ENCODE results near the gene DNAJB1.
"Not testable (repeated sequence)": the region's sequence is repeated elsewhere in the genome, so short reads cannot be mapped to it uniquely, and the experiment has no call there.

Gene DNAJB1

GRCh38 chr19:14517840-14518505 lies at the start of gene DNAJB1:
DNAJB1 (minus strand) TSS chr19:14518397; CDS start chr19:14518349, 48 bp downstream.
- DNase-seq = no peak

- DNase-seq = no peak
These were observed 48.9 kb upstream of the DNAJB1 start for GRCh38 chr19:14567079-14567478.

GRCh38 chr19:14566712-14567077 lies 48.5 kb upstream of the DNAJB1 start:
- no peak for DNase-seq

GRCh38 chr19:14565765-14566711 lies 47.8 kb upstream of the DNAJB1 start:
- no peak for DNase-seq

- no peak for DNase-seq
These were observed 47.1 kb upstream of the DNAJB1 start for GRCh38 chr19:14565298-14565679.

- not testable (repeated sequence) for DNase-seq
These were observed 46.6 kb upstream of the DNAJB1 start for GRCh38 chr19:14564652-14565297.

GRCh38 chr19:14563989-14564651 lies 45.9 kb upstream of the DNAJB1 start:
- DNase-seq = no peak

- DNase-seq = no peak
These were observed 45.4 kb upstream of the DNAJB1 start for GRCh38 chr19:14563590-14563926.

GRCh38 chr19:14562660-14563589 lies 44.7 kb upstream of the DNAJB1 start:
- DNase-seq = no peak

GRCh38 chr19:14561847-14562351 lies 43.7 kb upstream of the DNAJB1 start:
- DNase-seq = no peak

- DNase-seq = no peak
These were observed 43.1 kb upstream of the DNAJB1 start for GRCh38 chr19:14561249-14561648.

GRCh38 chr19:14560776-14561108 lies 42.5 kb upstream of the DNAJB1 start:
- DNase-seq = no peak

GRCh38 chr19:14559916-14560775 lies 41.9 kb upstream of the DNAJB1 start:
- DNase-seq = no peak

- no peak for DNase-seq
These were observed 40.3 kb upstream of the DNAJB1 start for GRCh38 chr19:14558370-14559066.

- DNase-seq = peak; percentile 53
These were observed 38.5 kb upstream of the DNAJB1 start for GRCh38 chr19:14556662-14557188.

GRCh38 chr19:14555918-14556661 lies 37.9 kb upstream of the DNAJB1 start:
- no peak for DNase-seq

- peak; percentile 57 for DNase-seq
These were observed 36.2 kb upstream of the DNAJB1 start for GRCh38 chr19:14554382-14554812.

GRCh38 chr19:14553939-14554243 lies 35.7 kb upstream of the DNAJB1 start:
- no peak for DNase-seq

All from NCI-H2029 treated with DMSO at 0.1 percent for 48 hours (cell line).